GM13976 (cell line): ENCODE results near the gene RNF157.
"Not testable (repeated sequence)": the region's sequence is repeated elsewhere in the genome, so short reads cannot be mapped to it uniquely, and the experiment has no call there.

Experiments used
- DNase-seq: peaks from one replicate; pipeline ENCODE4 v3.0.0; 2012; ENCODE audit warnings: low spot score
- CTCF ChIP-seq: IDR thresholded peaks from 2 replicates; pipeline ENCODE4 v1.5.1; 2012; ENCODE audit warnings: borderline replicate concordance, mild to moderate bottlenecking; ENCODE audit not compliant: insufficient read depth; ENCODE audit errors: extremely low read depth, missing control alignments, control extremely low read depth
- in situ Hi-C: fragments of 300-500 bp; cut with MboI; formaldehyde crosslinking; loops from one replicate; pipeline ENCODE4 v1.12.0; 2022; ENCODE audit warnings: low sequenced_read_pairs, mixed read lengths, inconsistent platforms; ENCODE audit not compliant: unreplicated experiment

RNF157 gene

GRCh38 chr17:76260669-76261068 is 20.4 kb upstream of the RNF157 start:
- DNase-seq, result no peak
- in situ Hi-C loops, result no loop called here
- TF ChIP-seq CTCF, result no peak

DNA sequence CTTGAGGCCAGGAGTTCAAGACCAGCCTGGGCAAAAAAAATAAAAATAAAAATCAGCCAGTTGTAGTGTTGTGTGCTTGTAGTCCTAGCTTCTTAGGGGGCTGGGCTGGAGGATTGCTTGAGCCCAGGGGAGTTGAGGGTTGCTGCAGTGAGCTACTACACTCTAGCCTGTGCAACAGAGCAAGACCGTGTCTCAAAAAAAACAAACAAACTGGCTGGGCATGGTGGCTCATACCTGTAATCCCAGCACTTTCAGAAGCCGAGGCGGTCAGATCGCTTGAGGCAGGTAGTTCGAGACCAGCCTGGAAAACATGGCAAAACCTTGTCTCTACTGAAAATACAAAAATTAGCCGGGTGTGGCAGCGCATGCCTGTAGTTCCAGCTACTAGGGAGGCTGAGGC is 19.9 kb upstream of the RNF157 start:
- no peak for TF ChIP-seq CTCF
- no peak for DNase-seq
- in situ Hi-C loops, result no loop called here

GRCh38 chr17:76256430-76257050 is 16.2 kb upstream of the RNF157 start:
- DNase-seq, in situ Hi-C loops: not testable (repeated sequence)

GRCh38 chr17:76255801-76256429 is 15.6 kb upstream of the RNF157 start:
- in situ Hi-C loops, result no loop called here
- no peak for TF ChIP-seq CTCF
- DNase-seq, result no peak

GRCh38 chr17:76254275-76254674 is 14.0 kb upstream of the RNF157 start:
- no peak for DNase-seq
- no peak for TF ChIP-seq CTCF
- in situ Hi-C loops, result no loop called here

DNA sequence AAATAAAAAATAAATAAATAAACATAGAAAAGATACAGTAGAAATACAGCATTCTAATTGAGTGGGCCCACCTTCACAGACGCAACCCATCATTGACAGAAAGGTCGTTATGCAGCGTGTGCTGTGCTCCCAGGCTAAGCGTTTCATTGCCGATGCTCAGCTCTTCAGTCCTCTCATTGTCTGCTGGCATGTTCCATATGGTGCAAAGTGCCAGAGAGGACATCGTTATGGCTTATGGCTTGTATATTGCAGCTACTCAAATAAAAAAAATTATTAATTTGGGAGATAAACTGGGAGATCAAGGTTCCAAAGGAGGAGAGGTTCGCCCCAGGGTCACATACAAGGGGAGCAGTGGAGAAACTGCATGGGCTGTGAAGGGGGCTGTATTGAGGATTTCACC is 13.5 kb upstream of the RNF157 start:
- in situ Hi-C loops, result no loop called here
- DNase-seq, result no peak
- TF ChIP-seq CTCF, result no peak

GRCh38 chr17:76252967-76253766 is 12.9 kb upstream of the RNF157 start:
- DNase-seq, in situ Hi-C loops: not testable (repeated sequence)
